ENCODE measurements around the gene ZNF518B.
A peak's percentile ranks its signal among the peaks of the same experiment; 100 is the strongest.
"Not testable (repeated sequence)": the region's sequence is repeated elsewhere in the genome, so short reads cannot be mapped to it uniquely, and the experiment has no call there.

ZNF518B gene

GRCh38 chr4:10456595-10457254 is 501 bp downstream of the ZNF518B start:
- DNase-seq (ENCODE audit: low read depth in 1 of 2, low spot score in 1 of 2): peak; percentile 12 to 37

GRCh38 chr4:10456260-10456594 is 999 bp downstream of the ZNF518B start:
- no peak for DNase-seq (ENCODE audit: low read depth in 1 of 2, low spot score in 1 of 2)

GRCh38 chr4:10455133-10455532 is 2.1 kb downstream of the ZNF518B start:
- no peak for DNase-seq (ENCODE audit: low read depth in 1 of 2, low spot score in 1 of 2)

- DNase-seq (ENCODE audit: low read depth in 1 of 2, low spot score in 1 of 2): no peak
Measured at GRCh38 chr4:10454726-10455125, 2.5 kb downstream of the ZNF518B start.

GRCh38 chr4:10454121-10454520 is 3.1 kb downstream of the ZNF518B start:
- DNase-seq (ENCODE audit: low read depth in 1 of 2, low spot score in 1 of 2): no peak

- DNase-seq (ENCODE audit: low read depth in 1 of 2, low spot score in 1 of 2): no peak
Measured at GRCh38 chr4:10448991-10449390, 8.2 kb downstream of the ZNF518B start.

- no peak for DNase-seq (ENCODE audit: low read depth in 1 of 2, low spot score in 1 of 2)
Measured at GRCh38 chr4:10442976-10443375, 14.2 kb downstream of the ZNF518B start.

- DNase-seq (ENCODE audit: low read depth in 1 of 2, low spot score in 1 of 2): no peak
Measured at GRCh38 chr4:10441512-10441911, 15.7 kb downstream of the ZNF518B start.

- no peak for DNase-seq (ENCODE audit: low read depth in 1 of 2, low spot score in 1 of 2)
Measured at GRCh38 chr4:10438924-10439323, 18.3 kb downstream of the ZNF518B start.

- no peak for DNase-seq (ENCODE audit: low read depth in 1 of 2, low spot score in 1 of 2)
Measured at GRCh38 chr4:10437735-10438134, 19.5 kb downstream of the ZNF518B start.

GRCh38 chr4:10427680-10428079 is 29.5 kb downstream of the ZNF518B start:
- not testable (repeated sequence) for DNase-seq (ENCODE audit: low read depth in 1 of 2, low spot score in 1 of 2)

GRCh38 chr4:10421344-10422055 is 35.7 kb downstream of the ZNF518B start:
- DNase-seq (ENCODE audit: low read depth in 1 of 2, low spot score in 1 of 2): no peak

- no peak for DNase-seq (ENCODE audit: low read depth in 1 of 2, low spot score in 1 of 2)
Measured at GRCh38 chr4:10417740-10418139, 39.5 kb downstream of the ZNF518B start.

- DNase-seq (ENCODE audit: low read depth in 1 of 2, low spot score in 1 of 2): no peak
Measured at GRCh38 chr4:10416441-10416840, 40.8 kb downstream of the ZNF518B start.

- no peak for DNase-seq (ENCODE audit: low read depth in 1 of 2, low spot score in 1 of 2)
Measured at GRCh38 chr4:10413177-10413576, 44.0 kb downstream of the ZNF518B start.

- DNase-seq (ENCODE audit: low read depth in 1 of 2, low spot score in 1 of 2): no peak
Measured at GRCh38 chr4:10405672-10406071, 51.6 kb downstream of the ZNF518B start.

- no peak for DNase-seq (ENCODE audit: low read depth in 1 of 2, low spot score in 1 of 2)
Measured at GRCh38 chr4:10403633-10404445, 53.4 kb downstream of the ZNF518B start.

GRCh38 chr4:10395971-10396580 is 61.1 kb downstream of the ZNF518B start:
- DNase-seq (ENCODE audit: low read depth in 1 of 2, low spot score in 1 of 2): no peak
